ENCODE results near the gene SPATS2. TPM values are rescaled to one million over a fixed set of nuclear protein-coding genes. Genes with fewer than 3 reads are reported as not detected.

SPATS2 gene
- total and polyA plus RNA-seq, 2 of the 4 experiments (the other 2 are of a cell fraction) = 50.6 to 63.3 TPM

- intact Hi-C loops (cut with micrococcal nuclease) (no loop called here), in situ Hi-C loops (cut with MboI; ENCODE audit: low sequenced_read_pairs) (no loop called here), dilution Hi-C loops (cut with HindIII; ENCODE audit: low sequenced_read_pairs, unreplicated experiment) (no loop called here)
- H3K18ac ChIP-seq (ENCODE audit: low read depth, low read length) = no peak overlapping the region
- H3K4ac ChIP-seq (ENCODE audit: low read depth, low read length) = no peak overlapping the region
- CTCF ChIA-PET = no interaction called here
- no peak overlapping the region for H2BK5ac ChIP-seq (ENCODE audit: low read depth, low read length, poor library complexity, severe bottlenecking)
- POLR2A ChIA-PET (ENCODE audit: unreplicated experiment) = no interaction called here
- H3K14ac ChIP-seq (replicated peaks; ENCODE audit: low read depth, low read length) = no peak overlapping the region
- no peak overlapping the region for H2AK5ac ChIP-seq (ENCODE audit: low read depth, low read length)
- H3K79me1 ChIP-seq (ENCODE audit: low read depth in 1 of 2, low read length in 2 of 2) = peaks cover 17 to 36% of the 10 kb centered on the region in 2 experiments
- no peaks in the 10 kb centered on the region for H3K27me3 ChIP-seq (ENCODE audit: control insufficient read depth, insufficient read depth, low read length)
- H3K56ac ChIP-seq (ENCODE audit: extremely low read depth, insufficient read depth, low read length) = no peak overlapping the region
- no peak overlapping the region for H2AFZ ChIP-seq (replicated peaks; ENCODE audit: low read length, poor library complexity)
- H2BK120ac ChIP-seq (ENCODE audit: low read depth, low read length) = no peak overlapping the region
- no peak for DNase-seq
- no peak overlapping the region for H4K91ac ChIP-seq (ENCODE audit: insufficient read depth, low read depth, low read length)
- no peak overlapping the region for H3K4me3 ChIP-seq (ENCODE audit: insufficient read depth, low read depth, low read length)
- no peak overlapping the region for H2AK9ac ChIP-seq (replicated peaks; ENCODE audit: low read depth, low read length, poor library complexity)
- no peaks in the 10 kb centered on the region for H3K9me3 ChIP-seq (ENCODE audit: control insufficient read depth, insufficient read depth, low read length)
- TF ChIP-seq NFE2L2 (IDR thresholded peaks at IDR 0.05; ENCODE audit: low read depth, low read length) (no peak), CEBPB (IDR thresholded peaks at IDR 0.05; ENCODE audit: low read depth, low read length) (no peak), CHD1 (IDR thresholded peaks at IDR 0.05; ENCODE audit: low read depth, low read length) (no peak), RCOR1 (IDR thresholded peaks at IDR 0.05; ENCODE audit: insufficient replicate concordance, low read length) (no peak), MAFK (IDR thresholded peaks at IDR 0.05; ENCODE audit: low read depth, low read length) (no peak), MXI1 (IDR thresholded peaks at IDR 0.05; ENCODE audit: borderline replicate concordance, low read depth, low read length) (no peak), SMC3 (IDR thresholded peaks at IDR 0.05; ENCODE audit: low read depth, low read length) (no peak), RFX5 (IDR thresholded peaks at IDR 0.05; ENCODE audit: low read depth, low read length) (no peak), ELK1 (IDR thresholded peaks at IDR 0.05; ENCODE audit: borderline replicate concordance, low read depth, low read length) (no peak), POLR2A (IDR thresholded peaks at IDR 0.05; ENCODE audit: low read depth, low read length) (no peak)
- TF ChIP-seq, protein P1, sequence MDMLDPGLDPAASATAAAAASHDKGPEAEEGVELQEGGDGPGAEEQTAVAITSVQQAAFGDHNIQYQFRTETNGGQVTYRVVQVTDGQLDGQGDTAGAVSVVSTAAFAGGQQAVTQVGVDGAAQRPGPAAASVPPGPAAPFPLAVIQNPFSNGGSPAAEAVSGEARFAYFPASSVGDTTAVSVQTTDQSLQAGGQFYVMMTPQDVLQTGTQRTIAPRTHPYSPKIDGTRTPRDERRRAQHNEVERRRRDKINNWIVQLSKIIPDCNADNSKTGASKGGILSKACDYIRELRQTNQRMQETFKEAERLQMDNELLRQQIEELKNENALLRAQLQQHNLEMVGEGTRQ (IDR thresholded peaks at IDR 0.05; ENCODE audit: low read depth, low read length) = no peak
- no peak overlapping the region for H3K27ac ChIP-seq (ENCODE audit: insufficient read depth, low read length)
- H2BK15ac ChIP-seq (ENCODE audit: low read depth, low read length) = no peak overlapping the region
- no peak overlapping the region for H4K5ac ChIP-seq (ENCODE audit: low read depth, low read length)
- H3K4me1 ChIP-seq (ENCODE audit: control insufficient read depth, insufficient read depth, low read length) = no peaks in the 10 kb centered on the region; the same call in 1 of the 2 replicates
- no peak overlapping the region for H2BK20ac ChIP-seq (ENCODE audit: low read depth, low read length)
- H4K20me1 ChIP-seq (ENCODE audit: insufficient read depth, low read length) = peaks cover 12% of the 10 kb centered on the region; the same call in 1 of the 2 replicates
- H3K9ac ChIP-seq (ENCODE audit: low read depth, low read length) = no peak overlapping the region
- peaks cover 6% of the 10 kb centered on the region for H3K9me1 ChIP-seq (ENCODE audit: insufficient read depth, low read length)
- whole genome bisulfite sequencing, 2 experiments (ENCODE audit: extremely low coverage in 2 of 2, insufficient read length in 1 of 2) = 78% methylated on average over 1 of the region's 1 CpG; no CpG with 5 or more reads in 1 of the 2 experiments
- no peak overlapping the region for H3K23ac ChIP-seq (ENCODE audit: low read depth, low read length)
- H4K8ac ChIP-seq (ENCODE audit: low read depth in 2 of 2, low read length in 2 of 2) = no peak overlapping the region
- no peaks in the 10 kb centered on the region for H3K36me3 ChIP-seq (ENCODE audit: control insufficient read depth, insufficient read depth, low read length)
- BruUV-seq (replicated peaks) = no TSS peak
- no peak for ATAC-seq (ENCODE audit: low read depth)
- H3K4me2 ChIP-seq (ENCODE audit: low read depth, low read length) = no peak overlapping the region
Measured at GRCh38 chr12:49439042-49439441, 71.8 kb downstream of the SPATS2 start.

Measured in IMR-90 (cell line).